Nephron progenitor cell (in vitro differentiated cells): ENCODE data around the gene SCAP.
"Not testable (repeated sequence)": the region's sequence is repeated elsewhere in the genome, so short reads cannot be mapped to it uniquely, and the experiment has no call there.

Experiments
- DNase-seq: peaks from one replicate; pipeline ENCODE4 v3.0.0; 2021
- H3K27ac Mint-ChIP-seq: 2 replicates; pipeline ENCODE4 v1.8.0; 2021; ENCODE audit warnings: mild to moderate bottlenecking, moderate library complexity, mixed read lengths
- H3K27me3 Mint-ChIP-seq: 2 replicates; pipeline ENCODE4 v1.8.0; 2021; ENCODE audit warnings: mild to moderate bottlenecking, low read depth, mixed read lengths; ENCODE audit not compliant: poor library complexity
- H3K36me3 Mint-ChIP-seq: 2 replicates; pipeline ENCODE4 v1.8.0; 2021; ENCODE audit warnings: low read depth, mixed read lengths
- H3K4me1 Mint-ChIP-seq: 2 replicates; pipeline ENCODE4 v1.8.0; 2021; ENCODE audit warnings: mixed read lengths
- H3K4me3 Mint-ChIP-seq: 2 replicates; pipeline ENCODE4 v1.8.0; 2021; ENCODE audit warnings: mild to moderate bottlenecking, moderate library complexity, mixed read lengths
- H3K9me3 Mint-ChIP-seq: 2 replicates; pipeline ENCODE4 v1.8.0; 2021; ENCODE audit warnings: mild to moderate bottlenecking, moderate library complexity, mixed read lengths
- CTCF ChIP-seq: fragments of 200-600 bp; sonication (generic); IDR thresholded peaks from 2 replicates; pipeline ENCODE4 v1.5.0; 2021; ENCODE audit warnings: antibody characterized with exemption

SCAP gene

GRCh38 chr3:47476644-47477199 is 981 bp upstream of the SCAP start:
- Mint-ChIP-seq H3K4me3 (peak overlapping the region; percentile 79), H3K27ac (no peak overlapping the region), H3K4me1 (peaks cover 49% of the 10 kb centered on the region), H3K27me3 (peaks cover 3% of the 10 kb centered on the region), H3K36me3 (no peaks in the 10 kb centered on the region), H3K9me3 (no peaks in the 10 kb centered on the region)
- TF ChIP-seq CTCF: no peak
- DNase-seq: no peak

- DNase-seq: no peak
- peak overlapping the region; percentile 79 for H3K4me3 Mint-ChIP-seq
- H3K27me3 Mint-ChIP-seq: peaks cover 3% of the 10 kb centered on the region
- H3K27ac Mint-ChIP-seq: no peak overlapping the region
- no peak for TF ChIP-seq CTCF
- H3K36me3 Mint-ChIP-seq: peaks cover 2% of the 10 kb centered on the region
- H3K9me3 Mint-ChIP-seq: no peaks in the 10 kb centered on the region
- H3K4me1 Mint-ChIP-seq: peaks cover 45% of the 10 kb centered on the region
Observed at GRCh38 chr3:47476330-47476626, 537 bp upstream of the SCAP start.

GRCh38 chr3:47475029-47475569 is 642 bp downstream of the SCAP start:
- peak overlapping the region; percentile 94 for H3K4me3 Mint-ChIP-seq
- H3K36me3 Mint-ChIP-seq: peaks cover 12% of the 10 kb centered on the region
- peak overlapping the region; percentile 96 for H3K27ac Mint-ChIP-seq
- no peak for TF ChIP-seq CTCF
- H3K9me3 Mint-ChIP-seq: peaks cover 3% of the 10 kb centered on the region
- H3K27me3 Mint-ChIP-seq: peaks cover 3% of the 10 kb centered on the region
- peak; percentile 47 for DNase-seq
- peaks cover 44% of the 10 kb centered on the region for H3K4me1 Mint-ChIP-seq

GRCh38 chr3:47473391-47473790 is 2.4 kb downstream of the SCAP start:
- no peak for DNase-seq
- Mint-ChIP-seq H3K36me3 (peaks cover 29% of the 10 kb centered on the region), H3K27ac (no peak overlapping the region), H3K27me3 (peaks cover 3% of the 10 kb centered on the region), H3K4me1 (peaks cover 40% of the 10 kb centered on the region), H3K9me3 (peaks cover 20% of the 10 kb centered on the region), H3K4me3 (peak overlapping the region; percentile 82)
- TF ChIP-seq CTCF: no peak

GRCh38 chr3:47469616-47470015 is 6.1 kb downstream of the SCAP start:
- H3K27me3 Mint-ChIP-seq: peaks cover 3% of the 10 kb centered on the region
- peaks cover 66% of the 10 kb centered on the region for H3K36me3 Mint-ChIP-seq
- TF ChIP-seq CTCF: no peak
- H3K27ac Mint-ChIP-seq: no peak overlapping the region
- no peak for DNase-seq
- peaks cover 43% of the 10 kb centered on the region for H3K9me3 Mint-ChIP-seq
- H3K4me1 Mint-ChIP-seq: peaks cover 14% of the 10 kb centered on the region
- no peak overlapping the region for H3K4me3 Mint-ChIP-seq

- not testable (repeated sequence) for H3K27me3 Mint-ChIP-seq, H3K4me3 Mint-ChIP-seq, DNase-seq, H3K27ac Mint-ChIP-seq, H3K4me1 Mint-ChIP-seq
- peaks cover 71% of the 10 kb centered on the region for H3K36me3 Mint-ChIP-seq
- peaks cover 43% of the 10 kb centered on the region for H3K9me3 Mint-ChIP-seq
Observed at GRCh38 chr3:47468315-47468714, 7.4 kb downstream of the SCAP start.
